Measurements from ENCODE around the gene HTRA3.

Gene HTRA3

GRCh38 chr4:8292478-8293107 lies 23.0 kb downstream of the HTRA3 start:
- no peak for DNase-seq (ENCODE audit: low spot score)

- no peak for DNase-seq (ENCODE audit: low spot score)
These were observed 23.8 kb downstream of the HTRA3 start for GRCh38 chr4:8293131-8293975.

- DNase-seq (ENCODE audit: low spot score): no peak
These were observed 24.5 kb downstream of the HTRA3 start for GRCh38 chr4:8294036-8294435.

- no peak for DNase-seq (ENCODE audit: low spot score)
These were observed 25.2 kb downstream of the HTRA3 start for GRCh38 chr4:8294775-8295174.

GRCh38 chr4:8295471-8295870 lies 25.9 kb downstream of the HTRA3 start:
- no peak for DNase-seq (ENCODE audit: low spot score)

GRCh38 chr4:8296491-8296890 lies 26.9 kb downstream of the HTRA3 start:
- DNase-seq (ENCODE audit: low spot score): no peak

- DNase-seq (ENCODE audit: low spot score): no peak
These were observed 27.6 kb downstream of the HTRA3 start for GRCh38 chr4:8297141-8297601.

GRCh38 chr4:8297691-8298485 lies 28.3 kb downstream of the HTRA3 start:
- DNase-seq (ENCODE audit: low spot score): no peak

GRCh38 chr4:8300832-8301231 lies 31.3 kb downstream of the HTRA3 start:
- DNase-seq (ENCODE audit: low spot score): no peak

- DNase-seq (ENCODE audit: low spot score): no peak
These were observed 32.5 kb downstream of the HTRA3 start for GRCh38 chr4:8301851-8302730.

GRCh38 chr4:8303081-8303480 lies 33.5 kb downstream of the HTRA3 start:
- no peak for DNase-seq (ENCODE audit: low spot score)

- DNase-seq (ENCODE audit: low spot score): no peak
These were observed 34.1 kb downstream of the HTRA3 start for GRCh38 chr4:8303485-8304281.

GRCh38 chr4:8304827-8305695 lies 35.5 kb downstream of the HTRA3 start:
- DNase-seq (ENCODE audit: low spot score): no peak

GRCh38 chr4:8305851-8306471 lies 36.4 kb downstream of the HTRA3 start:
- no peak for DNase-seq (ENCODE audit: low spot score)

GRCh38 chr4:8306511-8307021 lies 37.0 kb downstream of the HTRA3 start:
- DNase-seq (ENCODE audit: low spot score): no peak

- no peak for DNase-seq (ENCODE audit: low spot score)
These were observed 37.6 kb downstream of the HTRA3 start for GRCh38 chr4:8307121-8307520.

- DNase-seq (ENCODE audit: low spot score): no peak
These were observed 38.2 kb downstream of the HTRA3 start for GRCh38 chr4:8307714-8308113.

- no peak for DNase-seq (ENCODE audit: low spot score)
These were observed 38.6 kb downstream of the HTRA3 start for GRCh38 chr4:8308144-8308543.
